SK-N-SH treated with all-trans-retinoic acid at 6 μM for 48 hours (cell line): ENCODE measurements around the gene QRFP.

Experiments
- ATAC-seq: fragments of 200-7000 bp; cut with Tn5 transposase; 3 replicates; pipeline ENCODE4 v1.9.1; 2020; ENCODE audit warnings: mild to moderate bottlenecking, moderate library complexity
- ARNTL ChIP-seq: fragments of 450-650 bp; formaldehyde crosslinking; IDR thresholded peaks from 2 replicates; pipeline ENCODE4 v1.5.0; 2020; ENCODE audit warnings: low read depth, mild to moderate bottlenecking, moderate library complexity, borderline replicate concordance
- BACH2 ChIP-seq: fragments of 250-450 bp; sonication (Bioruptor Pico); IDR thresholded peaks from 2 replicates; pipeline ENCODE4 v1.9.0; 2021; ENCODE audit warnings: mild to moderate bottlenecking, borderline replicate concordance
- CSDC2 ChIP-seq: fragments of 250-450 bp; sonication (Bioruptor Pico); IDR thresholded peaks from 2 replicates; pipeline ENCODE4 v1.5.0; 2020; ENCODE audit warnings: mild to moderate bottlenecking, moderate library complexity
- GLIS3 ChIP-seq: fragments of 250-450 bp; sonication (Bioruptor Pico); IDR thresholded peaks from 2 replicates; pipeline ENCODE4 v1.5.0; 2020; ENCODE audit warnings: mild to moderate bottlenecking, moderate library complexity
- ISL1 ChIP-seq: fragments of 250-450 bp; sonication (Bioruptor Pico); IDR thresholded peaks from 2 replicates; pipeline ENCODE4 v2.1.2; 2022; ENCODE audit warnings: mild to moderate bottlenecking, moderate library complexity
- PATZ1 ChIP-seq: fragments of 250-450 bp; sonication (Bioruptor Pico); IDR thresholded peaks from 2 replicates; pipeline ENCODE4 v1.8.0; 2020; ENCODE audit warnings: mild to moderate bottlenecking, moderate library complexity, borderline replicate concordance
- POU6F1 ChIP-seq: fragments of 250-450 bp; sonication (Bioruptor Pico); IDR thresholded peaks from 2 replicates; pipeline ENCODE4 v1.8.0; 2021; ENCODE audit warnings: low read depth, mild to moderate bottlenecking, moderate library complexity, borderline replicate concordance
- RARB ChIP-seq: fragments of 250-450 bp; sonication (Bioruptor Pico); IDR thresholded peaks from 2 replicates; pipeline ENCODE4 v1.8.0; 2021; ENCODE audit warnings: mild to moderate bottlenecking, moderate library complexity
- SNAI2 ChIP-seq: fragments of 250-450 bp; sonication (Bioruptor Pico); IDR thresholded peaks from 2 replicates; pipeline ENCODE4 v1.5.0; 2020; ENCODE audit warnings: mild to moderate bottlenecking, moderate library complexity
- TCF4 ChIP-seq: fragments of 250-450 bp; sonication (Bioruptor Pico); IDR thresholded peaks from 2 replicates; pipeline ENCODE4 v1.8.0; 2021; ENCODE audit warnings: mild to moderate bottlenecking, moderate library complexity, borderline replicate concordance
- TOX ChIP-seq: fragments of 250-450 bp; sonication (Bioruptor Pico); IDR thresholded peaks from 2 replicates; pipeline ENCODE4 v1.8.0; 2021; ENCODE audit warnings: mild to moderate bottlenecking, moderate library complexity, borderline replicate concordance
- TSHZ2 ChIP-seq: fragments of 250-450 bp; sonication (Bioruptor Pico); IDR thresholded peaks from 2 replicates; pipeline ENCODE4 v1.5.0; 2020; ENCODE audit warnings: mild to moderate bottlenecking, moderate library complexity
- ZC3H10 ChIP-seq: fragments of 250-450 bp; sonication (Bioruptor Pico); IDR thresholded peaks from 2 replicates; pipeline ENCODE4 v1.5.1; 2021; ENCODE audit warnings: mild to moderate bottlenecking, moderate library complexity
- ZFP30 ChIP-seq: fragments of 450-650 bp; formaldehyde crosslinking; IDR thresholded peaks from 2 replicates; pipeline ENCODE4 v1.5.0; 2022; ENCODE audit warnings: mild to moderate bottlenecking, moderate library complexity
- ZNF565 ChIP-seq: fragments of 450-650 bp; formaldehyde crosslinking; conservative IDR thresholded peaks from 2 replicates; pipeline ENCODE4 v1.5.0; 2020; ENCODE audit warnings: low read depth, mild to moderate bottlenecking, moderate library complexity

QRFP gene

GRCh38 chr9:130934702-130935647 lies 38.4 kb upstream of the QRFP start:
- no peak for TF ChIP-seq CSDC2 (CRISPR knock-in tag)
- no peak for TF ChIP-seq BACH2 (CRISPR knock-in tag)
- no peak for TF ChIP-seq ZNF565 (CRISPR knock-in tag)
- no peak for TF ChIP-seq RARB (CRISPR knock-in tag)
- no peak for TF ChIP-seq TSHZ2 (CRISPR knock-in tag)
- no peak for TF ChIP-seq GLIS3 (CRISPR knock-in tag)
- no peak for ATAC-seq

- no peak for TF ChIP-seq ARNTL
- TF ChIP-seq TSHZ2 (CRISPR knock-in tag) = no peak
- TF ChIP-seq SNAI2 (CRISPR knock-in tag) = no peak
- TF ChIP-seq RARB (CRISPR knock-in tag) = no peak
- no peak for TF ChIP-seq ZNF565 (CRISPR knock-in tag)
- no peak for TF ChIP-seq TCF4 (CRISPR knock-in tag)
- no peak for TF ChIP-seq ZC3H10
- no peak for TF ChIP-seq ISL1 (CRISPR knock-in tag)
- no peak for ATAC-seq
These were observed 37.6 kb upstream of the QRFP start for GRCh38 chr9:130934246-130934645.

- TF ChIP-seq BACH2 (CRISPR knock-in tag) (no peak), PATZ1 (CRISPR knock-in tag) (no peak), POU6F1 (CRISPR knock-in tag) (no peak), TOX (CRISPR knock-in tag) (no peak), ZFP30 (CRISPR knock-in tag) (no peak), ARNTL (no peak), ZNF565 (CRISPR knock-in tag) (no peak)
- ATAC-seq = peak; percentile 73
These were observed 36.8 kb upstream of the QRFP start for GRCh38 chr9:130933114-130934046.
